Measurements from ENCODE around the gene UBE2E2. TPM values are rescaled to one million over a fixed set of nuclear protein-coding genes. Genes with fewer than 3 reads are reported as not detected.

The UBE2E2 gene
- total RNA-seq, 1 experiment from 2014 or later = 54.9 TPM

GRCh38 chr3:23583980-23584740 lies 381.0 kb downstream of the UBE2E2 start (continued):
- TF ChIP-seq PRDM15 (CRISPR knock-in tag; IDR thresholded peaks at IDR 0.05) = no peak
- TF ChIP-seq SOX15 (CRISPR knock-in tag; IDR thresholded peaks at IDR 0.05) = no peak

- H3K36me3 Mint-ChIP-seq = no peaks in the 10 kb centered on the region
- H3K9me3 Mint-ChIP-seq = no peaks in the 10 kb centered on the region; the same call in 1 of the 2 replicates
- no peaks in the 10 kb centered on the region for H3K27me3 Mint-ChIP-seq (ENCODE audit: low read depth)
- H3K27ac Mint-ChIP-seq = no peak overlapping the region
- H3K4me3 Mint-ChIP-seq = no peak overlapping the region
- DNase-seq (ENCODE audit: low spot score) (no peak), ATAC-seq (no peak)
- peaks cover 18% of the 10 kb centered on the region for H3K4me1 Mint-ChIP-seq
- TF ChIP-seq NR2C2 (CRISPR knock-in tag; IDR thresholded peaks at IDR 0.05) = no peak
- no peak for TF ChIP-seq MLX (CRISPR knock-in tag; IDR thresholded peaks at IDR 0.05)
- TF ChIP-seq E2F5 (CRISPR knock-in tag; IDR thresholded peaks at IDR 0.05) = no peak
- TF ChIP-seq ZNF396 (CRISPR knock-in tag; IDR thresholded peaks at IDR 0.05; ENCODE audit: borderline replicate concordance) = no peak
- no peak for TF ChIP-seq AR (CRISPR knock-in tag; IDR thresholded peaks at IDR 0.05)
- no peak for TF ChIP-seq IRF2 (CRISPR knock-in tag; IDR thresholded peaks at IDR 0.05; ENCODE audit: borderline replicate concordance, low read depth)
- TF ChIP-seq FOXK1 (CRISPR knock-in tag; IDR thresholded peaks at IDR 0.05) = no peak
- ChIA-PET CTCF (no interaction called here), POLR2A (no interaction called here)
Observed at GRCh38 chr3:23587513-23587912, 384.4 kb downstream of the UBE2E2 start.

- TF ChIP-seq FOXP1 (CRISPR knock-in tag; IDR thresholded peaks at IDR 0.05; ENCODE audit: borderline replicate concordance) (no peak), AFF4 (CRISPR knock-in tag; IDR thresholded peaks at IDR 0.05; ENCODE audit: borderline replicate concordance) (no peak), TP53 (CRISPR knock-in tag; IDR thresholded peaks at IDR 0.05) (no peak), ESRRA (CRISPR knock-in tag; IDR thresholded peaks at IDR 0.05; ENCODE audit: borderline replicate concordance) (no peak), ATF3 (CRISPR knock-in tag; conservative IDR thresholded peaks at IDR 0.05) (no peak), CREB1 (CRISPR knock-in tag; IDR thresholded peaks at IDR 0.05) (no peak), IRF2 (CRISPR knock-in tag; IDR thresholded peaks at IDR 0.05; ENCODE audit: borderline replicate concordance, low read depth) (no peak), USF2 (CRISPR knock-in tag; IDR thresholded peaks at IDR 0.05) (no peak)
- ChIA-PET POLR2A (no interaction called here), CTCF (interaction anchor here (1.0 kb wide), 1 partner anchor 278 kb away, joined by 3 read pairs; no protein-coding TSS in a partner anchor)
- no peaks in the 10 kb centered on the region for H3K36me3 Mint-ChIP-seq
- H3K27me3 Mint-ChIP-seq (ENCODE audit: low read depth) = no peaks in the 10 kb centered on the region
- H3K4me1 Mint-ChIP-seq = peaks cover 8% of the 10 kb centered on the region
- no peaks in the 10 kb centered on the region; the same call in 1 of the 2 replicates for H3K9me3 Mint-ChIP-seq
- no peak for ATAC-seq
- DNase-seq (ENCODE audit: low spot score) = no peak
- H3K27ac Mint-ChIP-seq = no peak overlapping the region
- H3K4me3 Mint-ChIP-seq = no peak overlapping the region
Observed at GRCh38 chr3:23588547-23588946, 385.4 kb downstream of the UBE2E2 start.

Measured in WTC11 (cell line).